A549 (cell line): ENCODE measurements around the gene PNPO. TPM values are rescaled to one million over a fixed set of nuclear protein-coding genes. Genes with fewer than 3 reads are reported as not detected.

ENCODE experiments used
- ATAC-seq, 2 experiments: fragments of 200-7000 bp in 1 of 2; fragments of >200 bp in 1 of 2; cut with Nextera tagmentation in 1 of 2; cut with Tn5 transposase in 1 of 2; 3 replicates each; pipeline versions ENCODE4 v1.8.0 to v1.9.1; 2018 to 2020; ENCODE audit warnings: mild to moderate bottlenecking in 1 of 2, moderate library complexity in 1 of 2
- CTCF ChIA-PET: fragments of 300-600 bp; sonication (Branson Sonifier 250); formaldehyde crosslinking; extraction: SDS; loops from one replicate; lab custom pipeline; 2021; ENCODE audit warnings: antibody characterized with exemption, inconsistent platforms; lab: Yijun Ruan, JAX
- POLR2A ChIA-PET: fragments of 350-600 bp; formaldehyde crosslinking; extraction: SDS; loops from one replicate; lab custom pipeline; 2021; ENCODE audit warnings: antibody characterized with exemption, inconsistent platforms; lab: Yijun Ruan, JAX
- DNase-seq, 2 experiments: peaks; one replicate each; pipeline versions ENCODE4 v3.0.0 to v3.0.0-alpha.2; 2011 to 2016; ENCODE audit warnings: low read depth in 1 of 2, low spot score in 1 of 2
- FAIRE-seq: peaks from 2 replicates; lab custom pipeline; 2011; peaks lifted over from hg19 to GRCh38; lab: Jason Lieb, UNC
- H3K27ac ChIP-seq, 2 experiments: fragments of >200 bp; sonication (Bioruptor Twin); formaldehyde crosslinking; 3 replicates each; pipeline ENCODE4 v1.5.1; 2016 to 2017
- H3K4me1 ChIP-seq: fragments of >200 bp; sonication (Bioruptor Twin); formaldehyde crosslinking; 3 replicates; pipeline ENCODE4 v1.6.1; 2016
- H3K4me2 ChIP-seq: fragments of >200 bp; sonication (Bioruptor Twin); formaldehyde crosslinking; 3 replicates; pipeline ENCODE4 v1.6.1; 2016
- H3K4me3 ChIP-seq: fragments of >200 bp; sonication (Bioruptor Twin); formaldehyde crosslinking; 3 replicates; pipeline ENCODE4 v1.5.1; 2016
- H3K9me3 ChIP-seq: fragments of >200 bp; sonication (Bioruptor Twin); formaldehyde crosslinking; 3 replicates; pipeline ENCODE4 v1.6.1; 2016
- BHLHE40 ChIP-seq: IDR thresholded peaks from 2 replicates; pipeline ENCODE4 v1.6.1; 2012; ENCODE audit warnings: low read depth, low read length, inconsistent platforms
- EHMT2 ChIP-seq: fragments of 200-600 bp; sonication (generic); IDR thresholded peaks from 2 replicates; pipeline ENCODE4 v1.6.1; 2016; ENCODE audit warnings: antibody characterized with exemption, low read depth, mild to moderate bottlenecking, moderate library complexity
- HOXB13 ChIP-seq: fragments of 250-450 bp; sonication (Bioruptor Pico); IDR thresholded peaks from 2 replicates; pipeline ENCODE4 v1.5.0; 2020; ENCODE audit warnings: low read depth, mild to moderate bottlenecking, moderate library complexity
- JUNB ChIP-seq: fragments of >200 bp; sonication (Bioruptor Twin); formaldehyde crosslinking; IDR thresholded peaks from 2 replicates; pipeline ENCODE4 v1.6.1; 2016
- KDM5A ChIP-seq: fragments of 200-600 bp; sonication (generic); IDR thresholded peaks from 2 replicates; pipeline ENCODE4 v1.6.1; 2016; ENCODE audit warnings: antibody characterized with exemption, mild to moderate bottlenecking
- MAZ ChIP-seq: fragments of 150-350 bp; IDR thresholded peaks from 2 replicates; pipeline ENCODE4 v1.6.1; 2014; ENCODE audit warnings: antibody characterized with exemption, low read depth, low read length, borderline replicate concordance
- MYC ChIP-seq: IDR thresholded peaks from 2 replicates; pipeline ENCODE4 v1.6.1; 2012; ENCODE audit warnings: mild to moderate bottlenecking, inconsistent platforms, low read length, improper control_type of control experiment, borderline replicate concordance
- NPAS2 ChIP-seq: fragments of 250-450 bp; sonication (Bioruptor Pico); IDR thresholded peaks from 2 replicates; pipeline ENCODE4 v1.8.0; 2022; ENCODE audit warnings: mild to moderate bottlenecking, moderate library complexity, borderline replicate concordance
- NR3C1 ChIP-seq: fragments of >200 bp; sonication (Bioruptor Twin); formaldehyde crosslinking; IDR thresholded peaks from 3 replicates; pipeline ENCODE4 v1.6.1; 2017
- RCOR1 ChIP-seq: fragments of 150-350 bp; IDR thresholded peaks from 2 replicates; pipeline ENCODE4 v1.6.1; 2014; ENCODE audit warnings: antibody characterized with exemption, low read length, low read depth
- RNF2 ChIP-seq: fragments of 200-600 bp; sonication (generic); IDR thresholded peaks from 2 replicates; pipeline ENCODE4 v1.6.1; 2016; ENCODE audit warnings: low read depth, mild to moderate bottlenecking, antibody characterized with exemption, moderate library complexity, borderline replicate concordance
- SMC3 ChIP-seq: fragments of >200 bp; sonication (Bioruptor Twin); formaldehyde crosslinking; IDR thresholded peaks from 3 replicates; pipeline ENCODE4 v1.6.1; 2018; ENCODE audit warnings: inconsistent platforms
- WGBS: methylation state at CpG from one replicate; pipeline ENCODE4 v1.1.6; 2017; ENCODE audit errors: missing lambda C conversion rate; 5-methylcytosine and 5-hydroxymethylcytosine counted together
- polyA plus RNA-seq, 4 experiments: library from polyadenylated mRNA; depleted of rRNA in 3 of 4; stranded (reverse); fragments of >200 nt; fragmentation: RNase III in 1 of 4; extraction: RNeasy Plus Mini Kit Qiagen cat#74134 plus additional on column Dnase treatment in 1 of 4; gene quantifications; 2 replicates in 3 of 4; 3 replicates in 1 of 4; pipeline ENCODE4 v1.2.3, GENCODE V29; 2011 to 2017
- TF ChIP-seq, protein P1 (sequence below): fragments of 250-450 bp; sonication (Bioruptor Pico); IDR thresholded peaks from 2 replicates; pipeline ENCODE4 v1.5.0; 2021; ENCODE audit warnings: mild to moderate bottlenecking, moderate library complexity, borderline replicate concordance
- TF ChIP-seq, protein P2 (sequence below): fragments of 250-450 bp; sonication (Bioruptor Pico); IDR thresholded peaks from 2 replicates; pipeline ENCODE4 v1.5.0; 2020; ENCODE audit warnings: low read depth, mild to moderate bottlenecking, moderate library complexity

The PNPO gene
- polyA plus RNA-seq, 2 of the 4 experiments (the other 2 are of a cell fraction) = 29.5 to 40.8 TPM

DNA sequence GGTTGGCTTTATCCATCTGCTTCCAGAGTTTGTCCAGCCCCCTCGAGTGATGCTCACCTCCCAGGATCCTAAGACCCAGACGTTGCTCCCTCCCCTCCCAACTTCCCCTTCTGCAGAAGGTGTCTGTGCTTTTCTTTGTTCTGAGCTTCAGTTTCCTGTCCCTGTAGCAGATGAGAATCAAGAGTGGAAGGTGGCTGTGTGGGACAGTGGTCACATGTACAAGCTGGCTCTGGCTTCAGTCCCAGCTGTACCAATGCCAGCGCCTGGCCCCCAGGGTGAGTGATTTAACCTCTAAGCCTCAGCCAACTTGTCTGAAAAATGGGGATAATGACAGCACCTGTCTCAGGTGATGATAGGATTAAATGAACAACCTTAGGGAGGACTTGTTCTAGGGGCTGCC is 8.6 kb downstream of the PNPO start (continued):
- no peak for TF ChIP-seq MYC
- TF ChIP-seq, protein P1, sequence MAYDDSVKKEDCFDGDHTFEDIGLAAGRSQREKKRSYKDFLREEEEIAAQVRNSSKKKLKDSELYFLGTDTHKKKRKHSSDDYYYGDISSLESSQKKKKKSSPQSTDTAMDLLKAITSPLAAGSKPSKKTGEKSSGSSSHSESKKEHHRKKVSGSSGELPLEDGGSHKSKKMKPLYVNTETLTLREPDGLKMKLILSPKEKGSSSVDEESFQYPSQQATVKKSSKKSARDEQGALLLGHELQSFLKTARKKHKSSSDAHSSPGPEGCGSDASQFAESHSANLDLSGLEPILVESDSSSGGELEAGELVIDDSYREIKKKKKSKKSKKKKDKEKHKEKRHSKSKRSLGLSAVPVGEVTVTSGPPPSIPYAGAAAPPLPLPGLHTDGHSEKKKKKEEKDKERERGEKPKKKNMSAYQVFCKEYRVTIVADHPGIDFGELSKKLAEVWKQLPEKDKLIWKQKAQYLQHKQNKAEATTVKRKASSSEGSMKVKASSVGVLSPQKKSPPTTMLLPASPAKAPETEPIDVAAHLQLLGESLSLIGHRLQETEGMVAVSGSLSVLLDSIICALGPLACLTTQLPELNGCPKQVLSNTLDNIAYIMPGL = no peak

DNA sequence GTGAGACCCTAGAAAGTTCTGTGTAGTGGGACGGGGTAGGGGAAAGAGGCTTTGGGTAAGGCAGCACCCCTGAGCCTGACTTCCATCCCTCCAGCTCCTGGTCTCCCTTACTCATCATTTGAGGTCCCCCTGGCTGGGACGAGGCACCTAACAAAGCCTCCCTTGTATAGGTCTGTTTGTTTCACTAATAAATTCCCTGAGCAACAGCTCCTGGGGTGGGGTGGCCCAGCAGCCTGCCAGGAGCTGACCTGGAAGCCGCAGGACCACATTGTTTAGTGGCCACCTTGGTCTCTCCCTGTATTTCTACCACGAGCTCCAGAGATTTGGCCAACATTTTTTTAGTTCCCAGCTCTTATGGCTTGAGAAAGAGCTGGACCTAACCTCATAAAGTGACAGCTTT is 9.1 kb downstream of the PNPO start:
- 85% methylated on average over 4 of the region's 4 CpGs for WGBS
- Histone ChIP-seq H3K4me1 (peaks cover 52% of the 10 kb centered on the region), H3K27ac (peak overlapping the region; percentile 77 to 87), H3K4me3 (no peak overlapping the region), H3K4me2 (no peak overlapping the region), H3K9me3 (no peaks in the 10 kb centered on the region)
- TF ChIP-seq RNF2 (no peak), NR3C1 (no peak), BHLHE40 (no peak), SMC3 (no peak)
- TF ChIP-seq, protein P2, sequence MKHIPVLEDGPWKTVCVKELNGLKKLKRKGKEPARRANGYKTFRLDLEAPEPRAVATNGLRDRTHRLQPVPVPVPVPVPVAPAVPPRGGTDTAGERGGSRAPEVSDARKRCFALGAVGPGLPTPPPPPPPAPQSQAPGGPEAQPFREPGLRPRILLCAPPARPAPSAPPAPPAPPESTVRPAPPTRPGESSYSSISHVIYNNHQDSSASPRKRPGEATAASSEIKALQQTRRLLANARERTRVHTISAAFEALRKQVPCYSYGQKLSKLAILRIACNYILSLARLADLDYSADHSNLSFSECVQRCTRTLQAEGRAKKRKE (CRISPR knock-in tag) = no peak
- ChIA-PET POLR2A (interaction anchor here (0.6 to 1.3 kb wide), 2 partner anchors 21 to 74 kb away, joined by 5 to 7 read pairs; partner anchors contain the start of gene CDK5RAP3), CTCF (interaction anchor here (0.5 to 24.7 kb wide), 25 partner anchors 19 to 316 kb away, joined by 3 to 1426 read pairs (median 5); partner anchors contain the start of genes CDK5RAP3, PNPO, PRR15L and SCRN2)
- DNase-seq = no peak
- ATAC-seq = no peak
- FAIRE-seq = no peak

DNA sequence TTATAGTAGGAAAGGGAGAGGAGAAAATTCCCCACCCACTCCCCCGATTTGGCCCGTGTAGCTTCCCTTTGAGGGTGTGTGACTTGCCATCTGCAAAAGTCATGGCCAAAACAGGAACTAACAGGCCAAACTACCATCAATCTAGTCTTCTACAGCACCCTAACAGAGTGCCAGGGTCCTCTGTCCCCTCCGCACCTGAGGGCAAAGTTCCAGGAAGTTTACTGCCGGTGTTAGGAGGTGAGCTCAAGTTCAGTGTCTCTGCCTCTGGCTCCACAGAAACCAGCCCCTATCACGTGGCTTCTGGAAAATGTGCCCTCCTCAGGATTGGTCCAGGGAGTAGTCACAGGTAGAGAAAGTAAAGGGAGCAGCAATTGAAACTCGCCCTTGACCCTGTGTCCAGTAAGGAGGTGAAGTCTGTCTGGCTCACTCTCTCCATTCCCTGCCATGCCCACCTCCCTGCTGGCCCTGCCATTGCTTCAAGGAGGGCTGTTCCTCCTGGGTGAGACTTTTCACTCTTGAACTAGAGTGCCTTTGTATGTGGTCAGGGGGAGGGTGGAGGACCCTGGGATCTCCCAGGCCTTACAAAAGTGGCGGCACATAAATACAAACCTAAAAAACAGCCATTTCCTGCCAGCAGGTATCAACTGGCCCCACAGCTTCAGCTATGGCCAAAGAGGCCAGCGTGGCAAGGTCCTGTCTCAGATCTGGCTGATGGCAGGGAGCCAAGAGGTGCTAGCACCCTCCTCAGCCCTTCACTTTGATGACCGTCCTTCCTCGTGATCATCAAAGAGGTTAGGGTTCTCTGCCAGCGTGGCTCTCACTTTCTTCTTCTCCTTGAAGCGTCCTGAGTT is 11.0 kb downstream of the PNPO start:
- Histone ChIP-seq H3K4me1 (peaks cover 57% of the 10 kb centered on the region), H3K9me3 (no peaks in the 10 kb centered on the region), H3K4me3 (no peak overlapping the region), H3K27ac (no peak overlapping the region; a peak in 1 of 6 replicates), H3K4me2 (no peak overlapping the region)
- no peak for ATAC-seq
- FAIRE-seq = no peak
- WGBS = 93% methylated on average over 12 of the region's 12 CpGs
- no peak for DNase-seq
- ChIA-PET CTCF (interaction anchor here (0.8 to 24.7 kb wide), 6 partner anchors 20 to 685 kb away, joined by 3 to 1426 read pairs (median 190); partner anchors contain the start of genes CDK5RAP3, PNPO, PRR15L and SCRN2), POLR2A (no interaction called here)
- TF ChIP-seq RCOR1 = no peak
- TF ChIP-seq NPAS2 (CRISPR knock-in tag) = no peak
- TF ChIP-seq, all 56 proteins: peak for 0

DNA sequence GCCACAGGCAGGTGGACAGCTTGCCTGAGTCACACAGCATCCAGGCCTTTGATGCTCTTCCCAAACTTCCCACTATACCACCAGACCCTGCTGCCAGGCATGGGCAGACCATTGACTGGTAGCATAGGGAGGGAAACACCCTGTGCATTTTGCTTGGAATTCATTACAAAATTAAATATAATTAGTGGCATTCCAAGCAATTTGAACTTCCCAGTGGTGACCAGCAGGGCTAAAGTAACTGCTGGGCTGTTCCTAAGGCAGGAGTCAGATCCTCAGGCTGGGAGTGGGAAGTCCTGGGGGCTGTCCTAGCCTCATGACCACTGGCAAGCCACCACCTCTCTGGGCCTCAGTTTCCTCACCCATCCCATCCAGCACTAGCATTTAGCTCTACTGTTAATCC is 12.5 kb downstream of the PNPO start:
- ATAC-seq (no peak), FAIRE-seq (no peak), DNase-seq (no peak)
- no peak overlapping the region for H3K4me2 ChIP-seq
- peaks cover 50% of the 10 kb centered on the region for H3K4me1 ChIP-seq
- CTCF ChIA-PET = interaction anchor here (0.6 to 38.7 kb wide), 9 partner anchors 3 to 104 kb away, joined by 3 to 1426 read pairs (median 8); partner anchors contain the start of genes CDK5RAP3, PNPO and PRR15L
- POLR2A ChIA-PET = interaction anchor here (1.1 kb wide), 1 partner anchor 13 kb away, joined by 4 read pairs; the partner anchor contains the start of gene PNPO
- peak overlapping the region; percentile 7 to 72; a peak in 1 of 6 replicates for H3K27ac ChIP-seq
- no peak overlapping the region for H3K4me3 ChIP-seq
- no peaks in the 10 kb centered on the region for H3K9me3 ChIP-seq
- TF ChIP-seq JUNB (no peak), EHMT2 (no peak), HOXB13 (CRISPR knock-in tag) (no peak), KDM5A (no peak), MAZ (no peak)
